H1 (cell line): ENCODE data around the gene LMAN1L. TPM values are rescaled to one million over a fixed set of nuclear protein-coding genes. Genes with fewer than 3 reads are reported as not detected.

Source experiments
- CEBPB ChIP-seq: IDR thresholded peaks from 2 replicates; pipeline ENCODE4 v1.6.1; 2012; ENCODE audit warnings: low read depth, low read length
- FOSL1 ChIP-seq: IDR thresholded peaks from 2 replicates; pipeline ENCODE4 v1.6.1; 2011; ENCODE audit warnings: mild to moderate bottlenecking, low read depth, low read length, moderate library complexity; ENCODE audit not compliant: insufficient read depth
- NANOG ChIP-seq: IDR thresholded peaks from 2 replicates; pipeline ENCODE4 v1.6.1; 2011; ENCODE audit warnings: low read length, low read depth, mild to moderate bottlenecking, inconsistent platforms; ENCODE audit not compliant: insufficient read depth, poor library complexity, severe bottlenecking
- PHF8 ChIP-seq: fragments of 200-600 bp; sonication (generic); conservative IDR thresholded peaks from 2 replicates; pipeline ENCODE4 v1.7.1; 2012; ENCODE audit warnings: low read depth, mild to moderate bottlenecking, inconsistent platforms, low read length, moderate library complexity
- TAF1 ChIP-seq: IDR thresholded peaks from 2 replicates; pipeline ENCODE4 v1.6.1; 2011; ENCODE audit warnings: mild to moderate bottlenecking, low read depth, low read length
- polyA plus RNA-seq, 7 experiments: library from polyadenylated mRNA; depleted of rRNA in 3 of 7; stranded (reverse) in 5 of 7; unstranded in 2 of 7; fragments of >200 nt in 5 of 7; fragments of 200-250 nt in 2 of 7; gene quantifications; 1 replicate in 5 of 7; 2 replicates in 1 of 7; 4 replicates in 1 of 7; pipeline versions ENCODE4 v1.2.1 to v1.2.3, GENCODE V29; 2011 to 2013; ENCODE audit warnings: missing spikeins in 2 of 7, mixed read lengths in 2 of 7
- total RNA-seq: library from RNA; stranded (reverse); fragmentation: NEBNext Ultra II Directional; extraction: Animal tissue kit (Norgen Biotek cat#: 25700); gene quantifications from 2 replicates; pipeline ENCODE4 v1.2.1, GENCODE V29; 2021
- TF ChIP-seq, protein P1 (sequence below): IDR thresholded peaks from 2 replicates; pipeline ENCODE4 v1.6.1; 2011; ENCODE audit warnings: low read length, improper control_type of control experiment

LMAN1L gene
- total and polyA plus RNA-seq, 2 of the 8 experiments (the other 6 are each of a cell fraction or from before 2014, with no cell fraction given) = not detected

DNA sequence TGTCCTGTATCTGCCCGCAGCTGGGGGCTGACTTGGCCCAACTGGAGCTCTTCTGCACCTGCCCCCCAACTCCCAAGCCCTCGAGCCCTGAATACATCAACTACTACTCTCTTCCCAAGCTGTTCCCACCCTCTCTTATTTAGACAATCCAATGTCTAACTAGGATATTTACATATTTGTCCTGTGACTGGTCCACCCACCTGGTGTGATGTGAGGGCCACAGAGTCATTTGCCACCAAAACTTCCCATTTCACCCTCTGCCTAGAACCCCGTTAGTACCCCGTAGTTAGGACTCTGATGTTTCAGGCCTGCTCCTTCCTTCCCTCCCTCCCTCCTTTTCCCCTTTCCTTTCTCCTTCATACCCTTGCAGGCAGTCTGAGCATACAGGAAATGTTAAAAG is 20.2 kb downstream of the LMAN1L start (continued):
- TF ChIP-seq, protein P1, sequence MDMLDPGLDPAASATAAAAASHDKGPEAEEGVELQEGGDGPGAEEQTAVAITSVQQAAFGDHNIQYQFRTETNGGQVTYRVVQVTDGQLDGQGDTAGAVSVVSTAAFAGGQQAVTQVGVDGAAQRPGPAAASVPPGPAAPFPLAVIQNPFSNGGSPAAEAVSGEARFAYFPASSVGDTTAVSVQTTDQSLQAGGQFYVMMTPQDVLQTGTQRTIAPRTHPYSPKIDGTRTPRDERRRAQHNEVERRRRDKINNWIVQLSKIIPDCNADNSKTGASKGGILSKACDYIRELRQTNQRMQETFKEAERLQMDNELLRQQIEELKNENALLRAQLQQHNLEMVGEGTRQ = no peak
- TF ChIP-seq CEBPB = no peak
- TF ChIP-seq TAF1 = no peak
- TF ChIP-seq NANOG = no peak
- TF ChIP-seq FOSL1 = no peak
- TF ChIP-seq PHF8 = no peak
